ENCODE results near the gene TBC1D10B.

TBC1D10B gene

DNA sequence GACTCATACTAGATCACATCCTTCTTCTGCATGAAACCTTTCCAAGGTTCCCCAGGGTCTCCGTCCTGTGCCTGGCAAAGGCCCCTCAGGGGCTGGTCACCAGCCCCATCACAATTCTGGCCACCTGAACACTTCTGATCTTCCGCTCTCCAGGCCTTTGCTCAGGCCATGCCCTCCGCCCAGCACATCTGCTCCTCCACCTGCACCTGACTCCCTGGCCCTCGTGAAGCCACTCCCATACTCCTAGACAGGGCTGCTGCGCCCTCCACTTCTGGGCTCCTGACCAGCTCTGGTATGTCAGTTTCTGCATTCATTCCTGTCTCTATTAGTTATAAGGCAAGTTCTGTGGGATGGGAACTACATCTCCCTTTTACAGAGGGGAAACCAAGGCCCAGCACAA lies 2.4 kb upstream of the TBC1D10B start:
- DNase-seq = no peak

DNA sequence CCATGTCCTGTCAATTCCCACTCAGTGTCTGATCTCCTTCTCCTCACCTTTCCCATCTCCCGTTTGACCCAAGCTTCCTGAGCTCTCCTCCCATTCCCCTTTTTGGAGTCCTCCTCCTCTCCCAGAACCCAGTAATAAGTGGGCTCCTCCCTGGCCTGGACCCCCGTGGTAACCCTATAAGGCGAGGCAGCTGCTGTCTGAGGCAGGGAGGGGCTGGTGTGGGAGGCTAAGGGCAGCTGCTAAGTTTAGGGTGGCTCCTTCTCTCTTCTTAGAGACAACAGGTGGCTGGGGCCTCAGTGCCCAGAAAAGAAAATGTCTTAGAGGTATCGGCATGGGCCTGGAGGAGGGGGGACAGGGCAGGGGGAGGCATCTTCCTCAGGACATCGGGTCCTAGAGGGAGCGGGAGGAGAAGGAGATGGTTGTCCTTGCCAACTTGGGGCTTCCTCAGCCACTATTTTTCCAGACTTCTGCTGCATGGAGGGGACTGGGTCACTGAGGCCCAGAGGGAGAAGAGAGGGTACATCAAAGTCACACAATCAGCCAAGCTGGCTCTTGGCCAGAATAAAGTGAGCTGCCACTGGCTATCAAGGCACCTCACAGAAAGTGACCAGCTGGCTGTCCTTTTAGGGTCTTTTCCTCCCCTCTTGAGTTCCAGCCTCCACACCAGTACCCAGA lies 1.9 kb upstream of the TBC1D10B start:
- no peak for DNase-seq

DNA sequence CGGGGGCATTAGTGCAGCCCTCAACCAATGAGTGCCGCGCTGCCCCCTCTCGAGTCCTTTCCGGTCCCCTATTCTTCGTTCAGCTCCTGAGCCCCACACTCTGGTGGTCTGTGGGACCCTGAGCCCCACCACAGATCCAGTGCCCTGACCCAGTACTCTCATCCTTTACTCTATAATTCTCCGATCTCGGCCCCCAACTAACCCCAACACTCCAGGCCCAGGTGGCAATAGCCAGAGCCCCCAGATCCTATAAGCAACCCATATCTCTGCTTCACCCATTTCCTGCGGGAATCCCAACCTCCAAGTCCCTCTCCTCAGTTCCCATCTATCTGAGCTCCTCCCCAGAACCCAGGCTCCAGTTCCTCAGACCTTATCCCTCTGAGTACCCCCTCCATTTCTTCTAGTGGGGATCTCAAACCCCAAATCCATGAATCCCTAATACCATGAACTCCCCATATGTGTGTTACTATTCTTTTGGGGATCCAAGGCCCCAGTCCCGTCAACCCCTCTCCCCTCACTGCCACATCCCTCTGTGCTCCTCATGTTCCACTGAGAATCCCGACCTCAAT lies 1.0 kb upstream of the TBC1D10B start:
- no peak for DNase-seq

DNA sequence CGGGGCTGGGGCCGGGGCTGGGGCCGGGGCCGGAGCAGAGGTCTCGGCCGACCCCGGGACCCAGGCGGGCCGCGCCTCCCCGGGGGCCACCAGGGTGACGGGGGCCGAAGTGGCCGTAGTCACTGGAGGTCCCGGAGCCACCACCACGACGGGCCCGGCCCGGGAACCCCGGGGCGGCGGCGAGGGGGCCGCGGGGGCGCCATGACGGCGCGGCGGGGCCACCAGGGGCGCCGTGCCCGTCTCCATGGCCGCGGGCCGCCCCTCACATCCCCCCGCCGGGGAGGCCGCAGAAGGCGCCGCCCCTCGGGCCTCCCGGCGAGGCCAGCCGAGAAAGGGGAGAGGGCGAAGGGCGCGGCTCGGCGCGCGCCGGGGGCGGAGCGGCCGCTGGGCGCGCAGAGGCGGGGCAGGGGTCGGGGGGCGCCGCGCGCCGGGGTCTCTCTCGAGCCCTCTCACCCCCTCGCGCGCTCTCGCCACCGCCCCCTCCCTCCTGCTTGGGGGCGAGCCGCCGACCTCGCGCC lies 297 bp downstream of the TBC1D10B start:
- DNase-seq = no peak

DNA sequence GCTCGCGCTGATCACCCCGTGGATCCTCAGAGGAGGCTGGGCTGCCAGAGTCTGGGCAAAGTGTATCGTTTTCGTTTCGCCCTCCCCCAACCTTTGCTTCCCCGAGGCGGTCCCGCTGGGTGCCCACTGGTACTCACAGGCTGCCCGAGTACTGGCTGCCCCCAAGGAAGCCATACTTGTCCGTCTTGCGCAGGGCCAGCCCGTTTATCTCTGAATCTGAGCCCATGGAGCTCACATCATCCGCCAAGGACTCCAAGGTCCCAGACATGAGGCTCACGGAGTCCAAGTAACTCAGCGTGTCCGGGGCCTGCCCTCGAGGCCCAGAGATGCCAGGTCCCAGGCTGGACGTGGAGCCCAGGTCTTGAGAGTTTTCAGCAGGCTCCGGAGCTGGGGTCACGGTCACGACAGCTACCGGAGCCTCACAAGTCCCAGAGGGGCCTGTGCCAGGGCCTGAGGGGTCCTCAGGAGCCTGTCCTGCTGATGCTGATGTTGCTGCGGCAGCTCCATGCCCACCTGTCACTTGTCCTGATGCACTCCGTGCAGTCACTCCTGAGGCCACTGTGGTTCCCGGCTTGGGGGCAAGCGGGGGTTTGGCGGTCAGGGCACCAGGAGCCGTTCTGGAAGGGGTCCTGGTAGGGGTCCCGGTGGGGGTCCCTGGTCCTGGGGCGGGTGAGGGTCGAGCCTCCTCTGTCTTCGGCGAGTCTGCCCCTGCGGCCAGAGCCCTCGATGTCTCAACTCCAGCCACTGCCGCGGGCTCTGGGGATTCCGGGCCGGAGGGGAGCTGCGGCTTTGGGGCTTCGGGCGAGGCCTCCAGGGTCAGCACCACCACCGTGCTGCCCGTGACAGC lies 980 bp downstream of the TBC1D10B start:
- peak; percentile 34 for DNase-seq

DNA sequence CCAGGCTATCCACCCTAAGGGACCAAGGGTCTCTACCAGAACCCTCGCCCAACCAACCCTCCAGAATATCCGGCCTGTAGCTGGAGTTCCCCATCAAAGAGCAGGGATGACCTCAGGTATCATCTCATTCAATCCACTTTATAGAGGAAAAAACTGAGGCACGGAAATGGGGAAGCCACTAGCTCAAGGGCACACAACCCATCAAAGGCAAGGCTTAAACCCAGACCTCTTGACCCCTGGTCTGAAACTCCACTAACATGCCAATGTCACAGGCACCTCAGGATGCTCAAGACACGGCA lies 1.6 kb downstream of the TBC1D10B start:
- DNase-seq = peak; percentile 14

DNA sequence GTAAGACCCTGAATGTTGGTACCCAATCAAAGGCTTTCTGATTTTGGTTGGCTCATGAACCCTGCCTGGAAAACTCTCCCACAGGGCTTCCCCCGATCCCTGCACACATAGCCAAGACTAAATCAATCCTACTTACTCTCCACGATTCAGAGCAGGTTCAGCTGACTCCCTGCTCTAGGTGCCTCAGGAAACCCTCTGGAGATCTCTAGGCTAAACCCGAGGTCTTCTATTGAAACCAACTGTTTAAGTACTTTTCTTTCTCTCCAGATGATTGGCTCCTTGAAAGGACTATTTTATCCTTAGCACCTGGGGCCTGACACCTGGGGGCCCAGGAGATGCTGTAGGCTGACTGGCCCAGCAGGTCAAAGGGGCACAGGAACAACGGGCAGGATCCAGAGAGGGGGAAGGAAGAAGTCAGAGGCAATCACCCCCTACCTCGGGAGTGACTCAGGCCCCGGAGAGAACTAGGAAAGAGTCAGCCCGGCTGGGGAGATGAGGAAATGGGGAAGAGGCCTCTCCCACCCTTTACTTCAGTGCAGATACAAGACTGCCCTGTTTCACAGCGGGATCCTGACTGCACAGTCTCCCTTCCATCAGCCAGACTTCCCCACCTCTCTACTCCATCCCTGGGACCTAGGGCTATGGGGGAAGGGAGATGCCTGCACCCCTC lies 2.0 kb downstream of the TBC1D10B start:
- DNase-seq = peak; percentile 83

DNA sequence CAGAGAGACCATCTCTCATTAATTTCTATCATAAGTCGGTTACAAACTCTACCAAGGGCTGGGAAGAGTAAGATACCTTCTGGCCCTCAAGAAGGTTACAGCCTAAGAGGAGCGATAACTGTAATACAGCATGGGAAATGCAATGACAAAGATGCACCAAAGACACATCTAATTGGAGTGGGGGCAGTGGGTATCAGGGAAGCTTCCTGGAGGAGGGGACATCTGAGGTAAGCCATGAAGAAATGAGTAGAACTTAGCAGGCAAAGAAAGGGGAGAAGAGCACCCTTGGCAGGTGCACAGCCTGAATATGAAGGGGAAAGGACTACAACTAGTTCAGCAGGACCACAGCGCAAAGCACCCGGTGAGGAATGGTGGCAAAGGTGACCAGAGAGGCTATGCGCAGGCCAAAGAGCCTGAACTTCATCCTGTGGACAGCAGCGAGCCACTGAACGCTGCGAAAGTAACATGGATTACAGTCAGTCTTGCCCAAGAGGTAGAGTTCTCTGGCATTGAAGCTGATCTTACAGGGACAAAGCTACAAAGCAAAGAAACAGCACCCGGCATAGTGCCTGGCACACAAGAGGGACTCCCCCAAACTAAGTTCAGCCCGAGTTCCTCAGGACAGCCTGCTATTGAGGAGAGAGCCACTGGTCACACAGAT lies 2.8 kb downstream of the TBC1D10B start:
- DNase-seq = no peak

DNA sequence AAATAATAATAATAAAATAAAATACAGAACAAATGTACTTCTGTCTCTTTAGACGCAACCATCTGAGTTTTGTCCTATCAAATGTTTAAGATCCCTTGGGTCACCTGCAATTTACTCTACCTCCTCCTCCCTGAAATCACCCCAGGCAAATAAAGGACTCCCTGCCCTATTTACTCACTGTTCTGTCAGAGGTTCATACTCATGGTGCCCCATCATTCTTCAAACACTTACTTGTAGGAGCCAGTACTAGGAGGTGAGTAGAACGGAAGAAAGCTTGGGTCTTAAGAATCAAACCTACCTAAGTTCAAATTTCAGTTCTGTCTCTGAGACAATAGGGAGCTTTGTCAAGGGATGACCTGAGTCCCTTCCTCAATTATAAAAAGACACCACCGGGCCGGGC lies 3.8 kb downstream of the TBC1D10B start:
- no peak for DNase-seq

DNA sequence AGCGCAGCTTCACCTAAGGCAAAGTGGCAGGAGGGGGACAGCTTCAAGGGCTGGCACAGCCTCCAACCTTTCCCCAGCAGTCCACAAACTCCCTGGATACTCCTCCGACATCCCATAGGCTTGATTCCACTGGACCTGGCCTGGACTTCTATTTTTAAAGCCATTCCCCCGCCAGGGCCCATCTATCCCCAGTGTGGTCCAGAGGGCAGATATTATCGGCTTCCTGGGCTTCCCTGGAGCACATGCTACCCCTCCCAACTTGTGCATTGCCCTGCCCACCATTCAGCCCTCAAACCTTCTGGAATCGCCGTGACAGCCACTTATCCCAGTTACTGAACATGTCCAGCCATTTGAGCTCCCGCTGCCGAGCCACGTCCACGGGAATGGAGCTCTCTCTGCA lies 5.1 kb downstream of the TBC1D10B start:
- no peak for DNase-seq

DNA sequence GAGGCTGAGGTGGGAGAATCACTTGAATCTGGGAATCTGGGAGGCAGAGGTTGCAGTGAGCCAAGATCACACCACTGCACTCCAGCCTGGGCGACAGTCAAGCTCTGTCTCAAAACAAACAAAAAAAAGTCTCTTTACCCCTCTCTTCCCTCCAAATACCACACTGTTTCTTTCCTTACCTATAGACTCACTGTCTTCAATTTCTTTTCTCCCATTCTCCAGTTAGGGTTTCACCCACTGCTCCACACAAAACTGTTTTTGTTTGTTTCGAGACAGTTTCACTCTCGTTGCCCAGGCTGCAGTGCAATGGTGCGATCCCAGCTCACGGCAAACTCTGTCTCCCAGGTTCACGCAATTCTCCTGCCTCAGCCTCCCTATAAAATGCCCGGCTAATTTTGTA lies 9.1 kb downstream of the TBC1D10B start:
- DNase-seq = no peak

DNA sequence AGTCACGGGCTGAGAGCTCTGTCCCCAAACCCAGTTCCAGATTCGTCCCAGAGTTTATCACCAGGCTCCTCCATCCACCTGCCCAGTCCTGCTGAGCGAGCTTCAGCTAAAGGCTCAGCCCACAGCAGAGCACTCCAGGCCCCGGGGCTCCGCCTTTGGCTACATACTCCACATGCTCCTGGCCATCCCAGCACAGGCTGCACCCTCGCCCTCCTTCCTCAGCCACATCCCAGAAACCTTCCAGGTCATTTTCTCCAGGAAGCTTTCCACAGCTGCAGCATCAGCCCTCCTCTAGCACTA lies 10.5 kb downstream of the TBC1D10B start:
- no peak for DNase-seq

DNA sequence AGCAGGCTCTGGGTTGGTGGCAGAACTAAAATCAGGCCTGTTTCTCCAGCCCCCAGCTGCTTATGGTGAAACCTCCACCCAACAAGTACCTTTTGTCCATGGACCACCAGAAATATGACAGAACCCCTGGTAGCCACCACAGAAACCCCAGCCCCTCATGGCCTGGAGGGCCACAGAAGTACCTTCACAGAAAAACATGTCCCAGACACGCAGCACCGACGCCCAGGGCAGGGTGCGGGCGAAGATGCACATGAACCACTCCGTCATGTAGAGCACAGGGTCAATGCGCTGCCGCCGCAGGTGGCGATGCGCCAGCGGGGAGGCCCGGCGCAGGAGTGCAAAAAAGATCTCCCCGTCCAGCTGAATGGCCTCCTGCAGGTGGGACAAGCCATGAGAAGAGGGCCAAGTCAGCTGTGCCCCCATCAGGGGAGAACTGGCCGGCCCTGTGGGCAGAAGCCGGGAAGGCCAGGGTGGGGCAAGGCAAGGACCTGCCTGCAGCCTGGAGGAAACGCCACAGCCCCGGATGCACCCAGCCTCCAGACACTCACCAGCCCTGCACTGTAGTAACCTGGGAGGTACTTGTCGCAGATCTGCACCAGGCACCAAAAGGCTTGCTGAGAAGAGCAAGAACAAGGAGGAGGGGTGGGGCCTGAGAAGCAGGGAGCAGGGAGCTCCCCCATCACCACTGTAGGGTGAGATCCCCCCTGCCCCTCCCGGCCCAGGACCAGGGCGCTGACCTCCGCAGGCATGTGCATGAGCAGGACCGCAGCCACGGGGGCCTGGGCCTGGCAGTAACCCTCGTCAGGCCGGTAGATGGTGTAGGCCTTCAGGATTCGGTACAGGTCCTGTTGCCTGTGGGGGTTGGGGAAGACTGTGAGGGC lies 11.1 kb downstream of the TBC1D10B start:
- no peak for DNase-seq

DNA sequence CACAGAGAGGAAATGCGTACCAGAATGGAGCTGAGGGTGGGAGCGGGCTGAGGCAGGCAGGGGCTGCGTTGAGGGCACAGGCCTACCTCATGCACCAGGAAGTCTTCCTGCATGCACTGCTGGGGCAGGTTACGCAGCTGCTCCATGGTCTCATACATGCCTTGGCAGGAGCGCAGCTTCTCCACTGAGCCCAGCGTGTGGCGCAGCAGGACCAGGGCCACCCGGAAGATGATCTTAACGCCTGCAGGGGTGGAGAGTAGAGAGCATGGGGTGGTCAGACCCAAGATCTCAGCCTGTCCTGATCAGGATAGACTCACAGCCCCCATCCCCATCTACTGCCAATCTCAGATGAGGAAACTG lies 11.7 kb downstream of the TBC1D10B start:
- DNase-seq = no peak

DNA sequence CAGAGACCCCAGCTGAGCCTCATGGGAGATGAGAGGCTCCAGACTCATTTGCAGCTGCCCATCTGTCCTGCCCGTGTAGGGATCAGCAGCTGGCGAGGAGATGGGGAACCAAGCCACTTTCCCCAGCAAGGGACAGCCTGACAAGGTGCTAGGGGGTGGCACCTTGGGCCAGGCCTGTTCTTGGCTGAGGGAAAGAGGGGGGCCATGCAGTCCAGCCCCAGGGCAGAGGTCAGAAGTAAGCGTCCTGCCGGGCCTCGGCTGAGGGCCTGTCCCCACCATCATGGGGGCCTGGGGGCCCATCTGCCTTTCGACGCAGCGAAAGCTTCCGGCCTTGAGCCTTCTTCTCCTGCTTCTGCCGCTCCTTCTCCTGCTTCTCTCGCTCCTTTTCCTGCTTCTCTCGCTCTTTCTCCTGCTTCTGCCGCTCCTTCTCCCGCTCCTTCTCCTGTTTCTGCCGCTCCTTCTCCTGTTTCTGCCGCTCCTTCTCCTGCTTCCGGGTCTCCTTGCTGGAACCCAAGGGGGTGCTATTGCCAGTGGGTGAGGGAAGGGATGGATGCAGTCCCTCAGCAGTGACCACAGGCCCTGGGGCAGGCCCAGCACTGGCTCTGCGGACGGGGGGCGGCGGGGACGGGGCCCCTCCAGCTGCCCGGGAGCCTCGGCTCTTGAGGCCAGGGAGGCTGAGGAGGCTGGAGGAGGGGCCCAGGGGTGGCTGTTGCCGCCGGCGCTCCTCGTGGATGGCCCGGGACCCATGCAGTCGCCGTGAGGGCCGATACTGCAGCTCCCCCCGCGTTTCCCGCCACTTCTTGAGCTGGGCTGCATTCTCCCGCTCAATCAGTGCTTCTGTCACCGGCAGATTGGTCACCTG lies 12.3 kb downstream of the TBC1D10B start:
- DNase-seq = no peak

DNA sequence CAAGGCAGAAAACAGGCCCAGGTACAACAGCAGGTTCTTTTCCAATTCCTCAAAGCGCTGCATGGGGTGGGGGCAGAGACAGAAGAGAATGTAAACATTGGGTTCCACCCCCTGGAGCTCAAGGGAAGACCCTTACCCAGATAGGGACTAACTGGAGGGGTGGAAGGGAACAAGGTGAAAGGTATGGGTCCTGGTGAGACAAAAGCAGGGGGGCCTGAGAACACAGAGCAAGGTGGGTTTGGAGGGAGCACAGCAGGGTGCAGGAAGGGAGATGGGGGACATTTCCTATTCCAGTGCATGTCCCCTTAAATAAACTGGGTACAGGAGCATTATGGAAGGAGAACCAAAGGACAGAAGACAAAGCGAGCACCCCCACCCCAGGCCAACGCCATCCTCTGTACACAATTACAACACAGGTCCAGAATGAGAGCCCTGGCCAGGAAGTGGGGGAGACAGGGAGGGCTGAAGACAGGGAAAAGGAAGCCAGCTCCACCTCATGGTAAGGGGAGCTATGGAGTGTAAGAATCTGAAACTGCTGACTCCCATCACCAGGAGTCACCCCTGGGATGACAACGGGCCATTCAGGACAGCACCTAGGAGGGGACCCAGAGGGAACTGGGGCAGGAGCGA lies 13.1 kb downstream of the TBC1D10B start:
- DNase-seq = no peak

DNA sequence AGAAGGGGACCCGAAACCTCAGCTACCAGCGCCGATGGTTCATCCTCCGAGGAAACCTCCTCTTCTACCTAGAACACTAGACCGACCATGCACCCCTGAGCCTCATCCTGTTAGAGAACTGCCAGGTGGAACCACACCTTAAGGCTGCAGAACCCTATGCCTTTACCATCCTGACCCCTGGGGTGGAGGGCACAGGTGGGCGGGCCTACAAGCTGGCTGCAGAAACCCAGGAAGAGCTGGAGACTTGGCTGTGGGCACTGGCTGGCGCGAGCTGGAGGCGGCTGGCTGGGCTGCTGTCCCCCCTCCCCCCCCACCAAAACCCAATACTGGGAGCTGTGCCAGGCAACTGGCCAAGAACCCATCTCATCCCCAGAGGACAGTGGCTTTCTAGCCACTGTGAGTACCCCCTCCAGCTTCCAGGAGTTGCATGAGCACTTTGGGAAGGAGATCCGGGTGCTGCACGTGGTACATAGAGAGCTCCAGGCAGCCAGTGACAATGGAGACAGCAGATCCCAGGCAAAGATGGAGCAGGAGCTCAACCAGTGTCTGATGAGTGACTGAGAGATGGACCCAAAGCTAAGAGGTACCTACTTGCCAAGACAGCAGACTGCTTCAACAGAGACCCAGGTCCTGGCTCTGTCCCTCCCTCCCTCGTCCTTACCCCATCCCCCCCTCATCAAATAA lies 13.8 kb downstream of the TBC1D10B start:
- no peak for DNase-seq

DNA sequence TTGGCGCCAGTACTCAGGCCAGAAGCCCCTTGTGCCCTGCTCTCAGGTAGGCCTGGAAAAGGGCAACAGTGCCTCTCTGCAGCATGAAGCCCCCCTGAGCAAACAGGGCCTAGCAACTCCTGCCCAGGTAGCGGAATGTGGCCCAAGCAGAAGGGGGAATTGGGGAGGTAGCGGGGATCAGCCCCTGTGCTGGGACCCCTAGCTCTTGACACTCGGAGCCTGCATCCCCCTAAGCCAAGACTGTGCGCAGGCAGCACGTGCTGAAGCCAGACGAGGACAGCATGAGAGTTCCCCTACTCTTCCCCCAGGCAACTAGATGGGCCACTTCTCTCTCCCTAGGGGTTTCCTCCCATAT lies 14.4 kb downstream of the TBC1D10B start:
- no peak for DNase-seq

DNA sequence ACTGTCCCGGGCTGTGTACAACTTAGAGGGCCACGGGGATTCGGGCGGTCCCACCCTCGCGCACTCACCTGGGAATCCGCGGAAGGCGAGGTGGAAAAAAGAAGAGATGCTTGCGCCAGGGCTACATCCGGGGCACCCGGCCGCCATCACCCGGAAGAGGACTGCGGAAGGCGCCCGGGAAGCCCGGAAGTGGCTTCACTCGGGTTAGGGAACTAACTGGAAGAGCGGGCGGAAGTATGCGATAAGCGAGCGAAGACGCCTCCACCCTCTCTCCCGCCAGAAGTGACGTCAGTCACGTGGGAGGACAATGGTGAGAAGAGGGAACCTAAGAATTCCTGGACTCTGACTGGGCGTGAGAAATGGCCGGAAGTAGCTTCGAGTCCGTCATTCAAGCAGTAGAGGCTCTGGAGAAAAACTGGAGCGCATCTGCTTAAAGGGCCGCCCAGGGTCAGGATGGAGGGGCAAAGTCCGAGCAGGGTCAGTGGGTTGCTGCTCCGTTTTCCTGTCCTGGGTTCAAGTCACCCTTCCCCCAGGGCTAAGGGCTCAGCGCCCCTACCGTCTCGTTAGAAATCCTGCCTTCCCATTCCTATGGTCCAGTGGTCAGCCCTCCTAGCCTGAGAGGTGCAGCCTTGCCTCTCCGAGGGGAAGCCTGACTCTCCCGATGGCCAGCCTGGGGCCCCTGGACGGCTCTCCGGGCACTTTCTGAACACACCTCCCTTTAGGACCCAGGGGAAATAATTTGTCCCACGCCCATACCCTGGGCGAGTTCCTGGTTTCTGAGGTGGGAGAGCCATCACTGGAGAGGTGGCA lies 14.9 kb downstream of the TBC1D10B start, which contains the start of gene CD2BP2:
TSS of gene CD2BP2 (minus strand) at position 165 of the 810 bp plus-strand sequence. CDS start 627 bp downstream, outside the sequence.
- peak; percentile 100 for DNase-seq

Measured in inflammatory macrophage treated with lipopolysaccharide for 4 hours (primary cell).